RWPE1 (cell line): ENCODE measurements around the gene LRRFIP1.

ENCODE experiments used
- CTCF ChIA-PET: fragments of 350-600 bp; sonication (Branson Sonifier 250); formaldehyde crosslinking; extraction: SDS; loops from one replicate; lab custom pipeline; 2021; lab: Yijun Ruan, JAX
- POLR2A ChIA-PET: fragments of 400-600 bp; formaldehyde crosslinking; extraction: SDS; loops from one replicate; lab custom pipeline; 2020; ENCODE audit warnings: antibody characterized with exemption; ENCODE audit not compliant: low non-redundant PET; lab: Yijun Ruan, JAX
- DNase-seq: peaks from one replicate; pipeline ENCODE4 v3.0.0; 2012; ENCODE audit warnings: low spot score
- H3K27ac ChIP-seq: fragments of 450-650 bp; 2 replicates; pipeline ENCODE4 v1.5.1; 2017
- CTCF ChIP-seq: fragments of 450-650 bp; conservative IDR thresholded peaks from 2 replicates; pipeline ENCODE4 v1.5.1; 2017; ENCODE audit warnings: low read depth, mild to moderate bottlenecking

Gene LRRFIP1

DNA sequence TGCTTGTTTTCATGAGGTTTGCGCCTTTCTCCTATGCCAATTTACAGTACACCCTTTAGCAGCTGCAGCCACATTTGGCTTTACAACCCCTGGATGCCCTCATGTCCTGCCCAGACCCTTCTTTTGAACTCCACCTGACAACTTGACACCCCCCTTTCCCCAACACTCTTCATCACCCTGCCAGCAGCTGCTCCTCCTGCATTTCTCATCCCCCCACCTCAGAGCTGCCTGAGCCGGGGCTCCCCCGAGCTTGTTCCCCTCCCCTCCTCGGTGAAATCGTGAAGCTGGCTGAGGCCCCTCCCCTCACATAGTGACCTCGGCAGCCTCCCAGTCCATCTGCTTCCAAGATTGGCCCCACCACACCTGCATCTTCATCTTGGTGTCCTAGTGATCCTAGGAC is 40.5 kb downstream of the LRRFIP1 start:
- POLR2A ChIA-PET: no interaction called here
- DNase-seq: no peak
- CTCF ChIA-PET: interaction anchor here (8.3 kb wide), 1 partner anchor 78 kb away, joined by 87 read pairs; no protein-coding TSS in a partner anchor
- H3K27ac ChIP-seq: no peak overlapping the region
- TF ChIP-seq CTCF: no peak

DNA sequence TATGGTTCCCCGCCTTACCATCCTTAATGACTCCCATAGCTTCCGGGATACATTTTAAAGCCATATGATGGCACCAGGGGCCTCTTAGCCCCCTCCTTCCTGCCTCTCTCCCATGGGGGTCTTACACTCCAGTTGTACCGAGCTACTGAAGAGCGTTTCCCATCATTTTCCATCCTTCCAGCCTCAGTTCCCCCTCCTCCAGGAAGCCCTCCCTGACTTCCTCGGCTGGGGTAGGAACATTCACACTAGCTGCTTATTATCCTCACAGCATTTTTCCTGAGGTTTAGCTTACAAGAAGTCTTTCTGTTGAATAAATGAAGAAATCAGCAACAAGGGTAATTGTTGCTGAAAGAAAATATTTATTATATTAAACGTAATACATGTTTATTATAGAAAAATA is 41.1 kb downstream of the LRRFIP1 start:
- TF ChIP-seq CTCF: no peak
- POLR2A ChIA-PET: no interaction called here
- H3K27ac ChIP-seq: no peak overlapping the region
- CTCF ChIA-PET: interaction anchor here (0.6 to 8.3 kb wide), 2 partner anchors 77 to 247 kb away, joined by 3 to 87 read pairs; no protein-coding TSS in a partner anchor
- no peak for DNase-seq

- POLR2A ChIA-PET: no interaction called here
- TF ChIP-seq CTCF: no peak
- DNase-seq: no peak
- H3K27ac ChIP-seq: no peak overlapping the region
- CTCF ChIA-PET: interaction anchor here (0.7 to 8.3 kb wide), 2 partner anchors 76 to 106 kb away, joined by 3 to 87 read pairs; no protein-coding TSS in a partner anchor
Observed at GRCh38 chr2:237669283-237669627, 41.9 kb downstream of the LRRFIP1 start.

DNA sequence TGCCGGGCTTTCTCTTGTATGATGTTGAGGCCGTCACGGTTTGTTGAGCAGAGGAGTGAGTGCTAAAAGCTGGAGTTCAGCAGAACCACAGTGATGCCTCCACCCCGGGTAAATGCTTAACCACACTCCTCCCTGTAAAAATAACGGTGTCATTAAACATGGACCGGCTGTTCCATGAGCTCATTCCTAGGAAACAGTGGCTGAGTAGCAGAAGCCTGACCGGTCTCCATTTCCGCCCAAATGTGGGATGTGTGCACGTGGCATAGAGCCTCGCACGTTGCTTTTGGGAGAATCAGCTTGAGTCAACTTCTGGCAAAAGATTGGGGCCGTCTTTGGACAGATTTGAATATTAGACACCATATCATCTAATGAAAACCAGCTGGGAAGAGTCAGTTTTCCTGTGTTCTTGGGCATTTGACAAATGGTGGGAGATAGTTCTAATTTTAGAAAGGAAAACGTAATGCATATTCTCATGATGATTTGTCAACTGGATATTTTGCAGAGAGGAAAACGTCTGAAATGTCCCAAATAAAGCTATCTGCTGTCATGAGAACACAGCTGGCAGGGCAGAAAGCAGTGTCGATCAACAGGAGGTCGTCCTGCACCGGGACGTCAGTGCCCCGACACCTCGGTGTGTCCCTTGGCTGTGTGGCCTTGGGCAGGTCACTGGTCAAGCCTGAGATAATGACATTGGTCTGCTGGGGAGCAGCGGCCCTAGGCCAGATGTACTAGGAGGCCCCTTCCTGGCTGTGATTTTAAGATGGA is 42.4 kb downstream of the LRRFIP1 start:
- H3K27ac ChIP-seq: no peak overlapping the region
- ChIA-PET CTCF (interaction anchor here (0.6 to 8.3 kb wide), 4 partner anchors 61 to 645 kb away, joined by 3 to 87 read pairs (median 3); no protein-coding TSS in a partner anchor), POLR2A (no interaction called here)
- no peak for TF ChIP-seq CTCF
- DNase-seq: no peak

DNA sequence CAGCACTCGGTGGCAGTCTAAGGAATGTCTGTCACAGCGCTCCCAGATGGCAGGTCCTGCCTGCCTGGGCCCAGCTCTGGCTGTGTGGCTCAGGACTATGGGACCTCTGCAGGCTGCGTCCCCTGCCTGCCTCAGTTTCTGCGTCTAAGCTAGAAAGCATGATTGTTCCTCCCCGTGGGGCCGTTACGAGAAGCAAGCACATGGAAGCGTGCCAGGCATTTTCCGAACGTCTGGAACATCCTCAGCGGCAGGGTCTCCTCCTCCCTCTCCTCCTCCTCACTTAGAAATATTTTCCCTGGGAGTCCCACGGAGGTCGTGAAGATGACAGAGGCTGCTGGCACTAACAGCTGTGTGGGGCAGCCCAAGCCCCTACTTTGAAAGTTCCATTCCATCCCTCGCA is 43.3 kb downstream of the LRRFIP1 start:
- no peak overlapping the region for H3K27ac ChIP-seq
- no peak for DNase-seq
- no peak for TF ChIP-seq CTCF
- POLR2A ChIA-PET: no interaction called here
- CTCF ChIA-PET: interaction anchor here (8.3 kb wide), 1 partner anchor 75 kb away, joined by 87 read pairs; no protein-coding TSS in a partner anchor

GRCh38 chr2:237671466-237672138 is 44.2 kb downstream of the LRRFIP1 start:
- CTCF ChIA-PET: interaction anchor here (0.6 to 8.3 kb wide), 3 partner anchors 47 to 95 kb away, joined by 3 to 87 read pairs (median 5); no protein-coding TSS in a partner anchor
- POLR2A ChIA-PET: no interaction called here
- no peak overlapping the region for H3K27ac ChIP-seq
- DNase-seq: no peak
- TF ChIP-seq CTCF: no peak
